ENCODE data around the gene KDM4B.
"Not testable (repeated sequence)": the region's sequence is repeated elsewhere in the genome, so short reads cannot be mapped to it uniquely, and the experiment has no call there.

KDM4B gene

GRCh38 chr19:4939466-4939865 is 29.4 kb upstream of the KDM4B start:
- Histone ChIP-seq H3K36me3 (ENCODE audit: low read depth) (peaks cover 61% of the 10 kb centered on the region), H3K9me3 (ENCODE audit: severe bottlenecking) (no peaks in the 10 kb centered on the region), H3K27ac (ENCODE audit: poor library complexity, severe bottlenecking) (no peak overlapping the region), H3K4me1 (ENCODE audit: insufficient read depth, poor library complexity, severe bottlenecking) (no peaks in the 10 kb centered on the region), H3K27me3 (ENCODE audit: insufficient read depth, poor library complexity, severe bottlenecking) (no peaks in the 10 kb centered on the region), H3K4me3 (ENCODE audit: severe bottlenecking) (no peak overlapping the region)
- no peak for ATAC-seq (ENCODE audit: low read depth)
- TF ChIP-seq CTCF (IDR thresholded peaks at IDR 0.05; ENCODE audit: poor library complexity, severe bottlenecking): no peak
- no peak for DNase-seq (ENCODE audit: low spot score)

GRCh38 chr19:4941638-4942169 is 27.2 kb upstream of the KDM4B start:
- H3K4me3 ChIP-seq (ENCODE audit: severe bottlenecking); H3K27me3 ChIP-seq (ENCODE audit: insufficient read depth, poor library complexity, severe bottlenecking); DNase-seq (ENCODE audit: low spot score); H3K4me1 ChIP-seq (ENCODE audit: insufficient read depth, poor library complexity, severe bottlenecking); H3K9me3 ChIP-seq (ENCODE audit: severe bottlenecking); ATAC-seq (ENCODE audit: low read depth); H3K27ac ChIP-seq (ENCODE audit: poor library complexity, severe bottlenecking): not testable (repeated sequence)
- H3K36me3 ChIP-seq (ENCODE audit: low read depth): peaks cover 58% of the 10 kb centered on the region

GRCh38 chr19:4950650-4951049 is 18.3 kb upstream of the KDM4B start:
- not testable (repeated sequence) for DNase-seq (ENCODE audit: low spot score); ATAC-seq (ENCODE audit: low read depth); H3K27me3 ChIP-seq (ENCODE audit: insufficient read depth, poor library complexity, severe bottlenecking); H3K4me3 ChIP-seq (ENCODE audit: severe bottlenecking); H3K9me3 ChIP-seq (ENCODE audit: severe bottlenecking); H3K4me1 ChIP-seq (ENCODE audit: insufficient read depth, poor library complexity, severe bottlenecking); H3K27ac ChIP-seq (ENCODE audit: poor library complexity, severe bottlenecking)
- H3K36me3 ChIP-seq (ENCODE audit: low read depth): peaks cover 74% of the 10 kb centered on the region

- H3K27ac ChIP-seq (ENCODE audit: poor library complexity, severe bottlenecking): no peak overlapping the region
- no peaks in the 10 kb centered on the region for H3K4me1 ChIP-seq (ENCODE audit: insufficient read depth, poor library complexity, severe bottlenecking)
- H3K36me3 ChIP-seq (ENCODE audit: low read depth): peaks cover 81% of the 10 kb centered on the region
- no peak for ATAC-seq (ENCODE audit: low read depth)
- no peak overlapping the region for H3K4me3 ChIP-seq (ENCODE audit: severe bottlenecking)
- H3K9me3 ChIP-seq (ENCODE audit: severe bottlenecking): no peaks in the 10 kb centered on the region
- H3K27me3 ChIP-seq (ENCODE audit: insufficient read depth, poor library complexity, severe bottlenecking): no peaks in the 10 kb centered on the region
- TF ChIP-seq CTCF (IDR thresholded peaks at IDR 0.05; ENCODE audit: poor library complexity, severe bottlenecking): no peak
- DNase-seq (ENCODE audit: low spot score): no peak
Observed at GRCh38 chr19:4951656-4952055, 17.3 kb upstream of the KDM4B start.

- DNase-seq (ENCODE audit: low spot score): no peak
- no peak overlapping the region for H3K27ac ChIP-seq (ENCODE audit: poor library complexity, severe bottlenecking)
- peaks cover 77% of the 10 kb centered on the region for H3K36me3 ChIP-seq (ENCODE audit: low read depth)
- no peak for TF ChIP-seq CTCF (IDR thresholded peaks at IDR 0.05; ENCODE audit: poor library complexity, severe bottlenecking)
- no peak overlapping the region for H3K4me3 ChIP-seq (ENCODE audit: severe bottlenecking)
- H3K4me1 ChIP-seq (ENCODE audit: insufficient read depth, poor library complexity, severe bottlenecking): no peaks in the 10 kb centered on the region
- no peaks in the 10 kb centered on the region for H3K9me3 ChIP-seq (ENCODE audit: severe bottlenecking)
- no peaks in the 10 kb centered on the region for H3K27me3 ChIP-seq (ENCODE audit: insufficient read depth, poor library complexity, severe bottlenecking)
- no peak for ATAC-seq (ENCODE audit: low read depth)
Observed at GRCh38 chr19:4952945-4953344, 16.0 kb upstream of the KDM4B start.

GRCh38 chr19:4954320-4955149 is 14.4 kb upstream of the KDM4B start:
- H3K4me1 ChIP-seq (ENCODE audit: insufficient read depth, poor library complexity, severe bottlenecking); H3K9me3 ChIP-seq (ENCODE audit: severe bottlenecking); H3K4me3 ChIP-seq (ENCODE audit: severe bottlenecking); H3K27ac ChIP-seq (ENCODE audit: poor library complexity, severe bottlenecking); H3K27me3 ChIP-seq (ENCODE audit: insufficient read depth, poor library complexity, severe bottlenecking); DNase-seq (ENCODE audit: low spot score); ATAC-seq (ENCODE audit: low read depth): not testable (repeated sequence)
- H3K36me3 ChIP-seq (ENCODE audit: low read depth): peaks cover 77% of the 10 kb centered on the region
